NCI-H1694 (cell line): ENCODE measurements around the gene FLAD1.
A peak's percentile ranks its signal among the peaks of the same experiment; 100 is the strongest.

ENCODE experiments used
- DNase-seq: peaks from one replicate; lab custom pipeline; 2025; lab: John Stamatoyannopoulos, UW

The FLAD1 gene

GRCh38 chr1:154952664-154953063 is 30.5 kb upstream of the FLAD1 start:
- no peak for DNase-seq

GRCh38 chr1:154953611-154954038 is 29.5 kb upstream of the FLAD1 start:
- no peak for DNase-seq

GRCh38 chr1:154954541-154954940 is 28.6 kb upstream of the FLAD1 start:
- DNase-seq = no peak

GRCh38 chr1:154955039-154955717 is 28.0 kb upstream of the FLAD1 start:
- DNase-seq = peak; percentile 66

GRCh38 chr1:154955718-154956543 is 27.2 kb upstream of the FLAD1 start, which contains the start of gene PBXIP1:
Gene PBXIP1, minus strand, starts transcription at chr1:154956099. Its CDS starts 2,378 bp downstream, at chr1:154953721.
- DNase-seq = peak; percentile 91

GRCh38 chr1:154956544-154956941 is 26.6 kb upstream of the FLAD1 start:
- DNase-seq = no peak

GRCh38 chr1:154957091-154957657 is 26.0 kb upstream of the FLAD1 start:
- no peak for DNase-seq

- no peak for DNase-seq
Observed at GRCh38 chr1:154958036-154958435, 25.1 kb upstream of the FLAD1 start.

GRCh38 chr1:154958681-154959425 is 24.3 kb upstream of the FLAD1 start:
- DNase-seq = no peak

- DNase-seq = no peak
Observed at GRCh38 chr1:154959426-154959780, 23.7 kb upstream of the FLAD1 start.

GRCh38 chr1:154960446-154961136 is 22.6 kb upstream of the FLAD1 start:
- no peak for DNase-seq

- DNase-seq = peak; percentile 57
Observed at GRCh38 chr1:154961207-154962155, 21.7 kb upstream of the FLAD1 start, which contains the start of gene PYGO2. Gene PYGO2, minus strand, starts transcription at chr1:154961782. Its CDS starts 206 bp downstream, at chr1:154961576.

GRCh38 chr1:154962156-154962749 is 20.9 kb upstream of the FLAD1 start:
- no peak for DNase-seq

- DNase-seq = no peak
Observed at GRCh38 chr1:154962795-154963330, 20.3 kb upstream of the FLAD1 start.

- no peak for DNase-seq
Observed at GRCh38 chr1:154963643-154964042, 19.5 kb upstream of the FLAD1 start.

GRCh38 chr1:154964359-154964758 is 18.8 kb upstream of the FLAD1 start:
- no peak for DNase-seq

- no peak for DNase-seq
Observed at GRCh38 chr1:154966111-154966510, 17.0 kb upstream of the FLAD1 start.

GRCh38 chr1:154967331-154967950 is 15.7 kb upstream of the FLAD1 start:
- DNase-seq = no peak

GRCh38 chr1:154968731-154969130 is 14.4 kb upstream of the FLAD1 start:
- DNase-seq = no peak
